Spinal cord (tissue), 10 donors: ENCODE results near the gene FAM131B. TPM values are rescaled to one million over a fixed set of nuclear protein-coding genes. Genes with fewer than 3 reads are reported as not detected.

ENCODE experiments used
- DNase-seq, 6 donors: peaks; one replicate each; pipeline versions ENCODE4 v3.0.0 to v3.0.0-alpha.2; 2013 to 2015; ENCODE audit warnings: low spot score in 6 of 6, low read depth in 4 of 6
- H3K27ac ChIP-seq: one replicate; pipeline ENCODE4 v1.5.1; 2013; ENCODE audit warnings: low read depth, low read length, control low read depth
- H3K27me3 ChIP-seq: one replicate; pipeline ENCODE4 v1.6.1; 2013; ENCODE audit warnings: low read length; ENCODE audit not compliant: control insufficient read depth, insufficient read depth
- H3K36me3 ChIP-seq: one replicate; pipeline ENCODE4 v1.6.1; 2013; ENCODE audit warnings: low read length; ENCODE audit not compliant: control insufficient read depth, insufficient read depth
- H3K4me1 ChIP-seq: one replicate; pipeline ENCODE4 v1.6.1; 2013; ENCODE audit warnings: low read length; ENCODE audit not compliant: control insufficient read depth, insufficient read depth
- H3K4me3 ChIP-seq: one replicate; pipeline ENCODE4 v1.5.1; 2013; ENCODE audit warnings: low read depth, low read length, control low read depth
- H3K9me3 ChIP-seq: one replicate; pipeline ENCODE4 v1.6.1; 2013; ENCODE audit warnings: low read length; ENCODE audit not compliant: control insufficient read depth, insufficient read depth
- WGBS: methylation state at CpG from one replicate; pipeline ENCODE4 v1.1.5; 2013; ENCODE audit warnings: missing lambda C conversion rate; ENCODE audit not compliant: insufficient coverage; 5-methylcytosine and 5-hydroxymethylcytosine counted together
- polyA plus RNA-seq, 2 donors: library from polyadenylated mRNA; unstranded; fragments of 120-200 nt; gene quantifications; one replicate each; pipeline ENCODE4 v1.2.1, GENCODE V29; 2013; ENCODE audit not compliant: insufficient read length in 2 of 2
- total RNA-seq, 2 donors: library from RNA; depleted of rRNA in 1 of 2; stranded (reverse); fragments of 120-200 nt in 1 of 2; fragments of >200 nt in 1 of 2; gene quantifications; one replicate each; pipeline versions ENCODE4 v1.2.3 to v1.2.4, GENCODE V29; 2013 to 2014
- donor health status: healthy.

Gene FAM131B
- total and polyA plus RNA-seq, 4 donors: 26.7 to 112 (median 80.5) TPM

DNA sequence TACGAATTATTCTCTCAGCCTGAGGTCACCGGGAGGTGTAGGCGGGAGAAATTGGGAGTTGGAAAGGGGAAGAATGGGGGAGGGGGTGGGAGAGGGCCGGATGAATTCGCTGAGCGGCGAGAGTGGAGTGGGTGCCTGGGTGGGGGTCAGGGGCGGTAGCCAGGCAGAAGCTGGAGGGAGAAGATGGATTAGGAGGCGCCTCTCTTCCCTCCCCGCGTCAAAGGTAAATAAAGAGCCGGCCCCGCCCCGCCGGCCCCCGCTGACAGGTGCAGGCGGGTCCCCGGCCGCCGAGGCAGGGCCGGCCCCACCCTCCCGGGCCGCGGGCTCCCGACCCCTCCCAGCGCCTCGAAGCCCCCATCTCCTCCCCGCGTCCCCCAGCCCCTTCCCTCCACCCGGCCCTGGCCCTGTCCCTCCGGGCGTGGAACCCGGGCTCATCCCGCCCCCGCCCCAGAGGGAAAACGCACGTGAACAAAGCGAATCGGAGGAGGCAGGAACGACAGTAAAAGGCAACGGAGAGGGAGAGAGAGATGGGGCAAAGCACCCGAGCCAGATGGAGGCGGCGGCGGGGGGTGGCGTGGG lies 872 bp downstream of the FAM131B start:
- H3K36me3 ChIP-seq: peaks cover 23% of the 10 kb centered on the region
- peak overlapping the region; percentile 60 for H3K27ac ChIP-seq
- peaks cover 26% of the 10 kb centered on the region for H3K4me1 ChIP-seq
- peak in 1 of 6 donors; percentile 85 for DNase-seq
- peak overlapping the region; percentile 61 for H3K4me3 ChIP-seq
- H3K9me3 ChIP-seq: no peaks in the 10 kb centered on the region
- H3K27me3 ChIP-seq: no peaks in the 10 kb centered on the region
- 0% methylated on average over 31 of the region's 46 CpGs for WGBS

DNA sequence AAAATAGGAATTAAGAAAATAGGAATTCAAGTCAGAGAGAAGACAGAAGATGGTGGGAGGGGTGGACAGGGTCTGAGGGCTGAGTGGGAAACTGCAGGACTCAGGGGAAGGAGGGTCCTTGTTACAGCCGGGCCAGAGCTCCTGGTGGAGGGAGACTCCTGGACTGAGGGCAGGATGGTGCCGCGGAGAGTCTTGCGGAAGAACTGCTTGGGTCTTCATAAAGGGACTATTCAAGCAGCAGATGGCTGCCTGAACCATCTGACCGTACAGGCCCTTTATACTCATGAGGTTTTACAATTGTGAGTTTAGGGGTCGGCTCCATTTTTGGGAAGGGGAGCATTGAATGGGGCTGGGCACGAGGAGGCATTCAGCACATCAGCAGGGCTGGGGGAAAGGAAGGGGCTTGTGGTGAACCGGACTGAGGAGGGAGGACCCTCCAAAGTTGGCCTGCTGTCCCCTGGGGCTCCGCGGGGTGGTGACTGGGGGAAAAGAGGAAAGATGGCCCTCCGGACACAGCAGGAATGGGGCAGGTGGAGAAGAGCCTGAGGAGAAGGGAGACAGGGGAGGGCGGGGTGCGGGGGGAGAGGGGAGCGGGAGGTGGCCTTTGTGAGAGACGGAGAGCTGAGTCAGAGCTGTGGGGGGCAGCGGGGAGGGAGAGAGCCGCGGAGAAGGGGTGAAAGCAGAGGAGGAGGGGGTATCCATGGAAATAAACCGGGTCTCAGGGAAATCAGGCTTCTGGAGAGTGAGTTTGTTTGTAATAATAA lies 1.5 kb downstream of the FAM131B start:
- DNase-seq: peak in 2 of 6 donors; percentile 57 to 71
- H3K4me1 ChIP-seq: peaks cover 33% of the 10 kb centered on the region
- H3K9me3 ChIP-seq: no peaks in the 10 kb centered on the region
- H3K4me3 ChIP-seq: peak overlapping the region; percentile 32
- H3K27me3 ChIP-seq: no peaks in the 10 kb centered on the region
- peaks cover 30% of the 10 kb centered on the region for H3K36me3 ChIP-seq
- no peak overlapping the region for H3K27ac ChIP-seq
- WGBS: 12% methylated on average over 15 of the region's 19 CpGs

DNA sequence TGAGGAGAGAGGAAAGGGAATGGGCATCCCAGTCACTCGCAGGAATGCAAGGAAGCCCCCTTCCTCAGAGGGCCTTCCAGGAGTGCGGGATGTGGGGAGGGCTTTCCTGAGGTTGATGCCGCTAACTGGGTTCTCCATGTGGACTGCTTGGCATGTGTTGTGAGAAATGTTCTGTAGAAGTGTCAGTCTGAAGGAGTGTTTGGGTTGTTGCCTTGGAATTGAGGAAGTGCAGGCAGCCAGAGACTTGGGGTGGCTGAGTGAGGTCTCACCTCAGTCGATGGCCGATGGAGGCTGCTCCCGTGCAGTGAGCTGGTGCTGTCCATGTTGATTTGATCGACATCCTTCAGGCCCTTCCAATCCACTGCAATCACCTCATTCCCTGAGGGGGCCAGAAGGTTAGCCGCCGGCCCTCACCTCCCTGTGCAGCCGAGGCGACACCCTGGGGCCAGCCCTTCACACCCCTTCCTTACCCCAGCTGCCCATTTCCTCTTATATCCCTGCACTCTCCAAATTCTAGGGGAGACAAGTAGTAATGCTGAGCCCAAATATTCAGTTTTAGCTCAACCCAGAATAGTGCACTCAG lies 2.7 kb downstream of the FAM131B start:
- WGBS: 88% methylated on average over 7 of the region's 11 CpGs
- no peak overlapping the region for H3K4me3 ChIP-seq

DNA sequence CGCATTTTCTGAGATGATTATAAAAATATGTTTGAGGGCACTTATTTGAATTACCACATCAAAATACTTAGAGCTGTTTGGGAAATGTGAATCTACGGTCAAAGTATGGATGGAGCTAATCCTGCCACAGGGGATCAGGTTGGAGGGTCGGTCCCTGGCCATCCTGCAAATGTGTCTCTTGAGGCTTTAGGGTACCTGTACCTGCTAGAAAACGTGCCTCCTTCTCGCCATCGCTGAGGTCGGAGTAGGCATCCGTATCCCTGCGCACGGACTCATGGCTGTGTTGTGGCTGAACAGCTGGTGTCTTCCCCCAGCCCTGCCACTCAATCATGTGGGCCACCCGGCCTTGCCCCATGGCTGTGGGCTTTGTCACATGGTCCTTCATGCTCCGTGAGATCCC lies 3.9 kb downstream of the FAM131B start:
- Histone ChIP-seq H3K27me3 (no peaks in the 10 kb centered on the region), H3K9me3 (no peaks in the 10 kb centered on the region), H3K36me3 (peaks cover 49% of the 10 kb centered on the region), H3K4me1 (peaks cover 45% of the 10 kb centered on the region), H3K4me3 (no peak overlapping the region), H3K27ac (no peak overlapping the region)
- no peak for DNase-seq
- 93% methylated on average over 10 of the region's 12 CpGs for WGBS

More for the DNA sequence above, 2.7 kb downstream of the FAM131B start:
- DNase-seq: no peak
- Histone ChIP-seq H3K4me1 (peaks cover 44% of the 10 kb centered on the region), H3K36me3 (peaks cover 41% of the 10 kb centered on the region), H3K27me3 (no peaks in the 10 kb centered on the region), H3K27ac (no peak overlapping the region), H3K9me3 (no peaks in the 10 kb centered on the region)

DNA sequence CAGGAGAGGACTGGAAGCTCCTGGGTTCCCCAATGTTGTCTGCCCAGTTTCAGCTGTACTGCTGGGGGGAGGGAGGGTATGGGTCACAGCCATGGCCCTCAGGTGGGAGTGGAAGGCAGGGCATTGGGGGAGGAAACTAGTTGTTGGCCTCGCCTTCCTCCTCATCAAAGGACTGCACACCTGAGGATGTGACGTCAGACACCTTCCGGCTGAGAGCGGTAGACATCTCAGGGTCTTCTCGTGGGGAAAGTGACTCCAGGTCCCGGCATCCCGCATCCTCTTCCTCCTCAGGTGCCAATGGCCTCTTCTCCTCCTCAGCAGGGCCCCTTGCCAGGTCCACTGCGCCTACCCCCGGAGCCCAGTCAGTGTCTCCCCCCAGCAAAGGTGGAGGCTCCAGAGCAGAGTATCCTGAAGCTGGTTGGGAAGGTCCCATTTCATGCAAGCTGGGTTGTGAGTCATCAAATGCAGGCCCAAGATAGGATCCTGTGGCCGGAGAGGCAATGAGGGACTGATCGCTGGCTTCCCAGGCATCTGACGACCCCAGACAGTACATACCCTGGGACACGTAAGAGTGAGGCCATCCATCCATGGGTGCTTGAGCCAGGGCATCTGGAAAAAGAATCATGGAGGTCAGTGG lies 6.0 kb downstream of the FAM131B start:
- Histone ChIP-seq H3K9me3 (no peaks in the 10 kb centered on the region), H3K4me1 (peaks cover 42% of the 10 kb centered on the region), H3K4me3 (no peak overlapping the region), H3K27ac (no peak overlapping the region), H3K27me3 (no peaks in the 10 kb centered on the region), H3K36me3 (peaks cover 52% of the 10 kb centered on the region)
- WGBS: 93% methylated on average over 13 of the region's 13 CpGs
- DNase-seq: no peak

GRCh38 chr7:143355450-143356385 lies 6.8 kb downstream of the FAM131B start:
- Histone ChIP-seq H3K36me3 (peaks cover 52% of the 10 kb centered on the region), H3K9me3 (no peaks in the 10 kb centered on the region), H3K4me1 (peaks cover 33% of the 10 kb centered on the region), H3K4me3 (no peak overlapping the region), H3K27ac (peak overlapping the region; percentile 57), H3K27me3 (no peaks in the 10 kb centered on the region)
- DNase-seq: peak in 1 of 6 donors; percentile 72
- 78% methylated on average over 11 of the region's 16 CpGs for WGBS

DNA sequence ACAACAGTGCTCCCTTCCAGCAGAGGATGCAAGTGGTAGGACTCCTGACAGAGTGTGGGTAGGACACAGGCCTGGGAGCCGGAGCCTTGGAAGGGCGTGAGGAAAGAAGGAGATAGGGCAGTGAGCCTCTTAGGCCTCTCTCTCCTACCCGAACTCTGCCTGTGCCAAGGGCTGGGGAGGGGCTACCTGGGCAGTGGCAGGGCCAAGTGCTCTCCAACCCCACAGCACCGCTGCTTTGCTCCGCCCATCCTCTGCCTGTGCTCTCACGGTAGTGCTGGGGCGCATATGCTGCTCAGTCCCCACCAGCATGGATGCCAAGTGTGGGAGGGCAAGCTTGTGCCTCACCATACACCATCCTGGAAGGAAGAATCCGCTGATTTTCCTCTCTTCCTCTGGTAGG lies 7.5 kb downstream of the FAM131B start:
- DNase-seq: no peak
- no peaks in the 10 kb centered on the region for H3K27me3 ChIP-seq
- peak overlapping the region; percentile 57 for H3K27ac ChIP-seq
- 88% methylated on average over 3 of the region's 8 CpGs for WGBS
- peaks cover 50% of the 10 kb centered on the region for H3K36me3 ChIP-seq
- H3K4me3 ChIP-seq: no peak overlapping the region
- H3K4me1 ChIP-seq: peaks cover 32% of the 10 kb centered on the region
- H3K9me3 ChIP-seq: no peaks in the 10 kb centered on the region

DNA sequence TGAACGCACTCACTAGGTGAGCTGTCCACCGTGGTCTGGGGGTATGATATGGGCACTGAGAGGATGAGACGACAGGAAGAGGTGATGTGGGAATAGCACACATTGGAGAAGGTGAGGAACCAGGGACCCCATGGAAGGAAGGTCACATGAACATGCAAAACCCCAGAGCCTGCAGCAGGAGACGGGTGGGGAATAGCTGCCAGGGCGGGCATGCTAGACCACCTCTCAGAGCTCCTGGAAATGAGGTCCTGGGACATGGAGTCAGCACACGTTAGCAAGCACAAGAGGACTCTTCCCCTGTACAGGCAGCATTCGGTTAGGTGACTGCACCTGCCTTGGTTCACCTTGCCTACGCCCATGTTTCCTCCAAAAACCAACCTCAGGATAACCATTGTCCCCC lies 8.1 kb downstream of the FAM131B start:
- DNase-seq: no peak
- Histone ChIP-seq H3K27ac (no peak overlapping the region), H3K27me3 (no peaks in the 10 kb centered on the region), H3K4me3 (no peak overlapping the region), H3K36me3 (peaks cover 44% of the 10 kb centered on the region), H3K9me3 (no peaks in the 10 kb centered on the region), H3K4me1 (peaks cover 32% of the 10 kb centered on the region)
- 92% methylated on average over 6 of the region's 8 CpGs for WGBS

- no peak overlapping the region for H3K27ac ChIP-seq
- no peak for DNase-seq
- no peaks in the 10 kb centered on the region for H3K27me3 ChIP-seq
- no peaks in the 10 kb centered on the region for H3K9me3 ChIP-seq
- WGBS: 30% methylated on average over 11 of the region's 11 CpGs
- H3K4me1 ChIP-seq: peaks cover 32% of the 10 kb centered on the region
- H3K4me3 ChIP-seq: no peak overlapping the region
- H3K36me3 ChIP-seq: peaks cover 35% of the 10 kb centered on the region
These were observed 9.9 kb downstream of the FAM131B start for GRCh38 chr7:143352531-143353002.
